OCI-LY7 (cell line): Measurements from ENCODE around the gene KIF1A.

ENCODE experiments used
- CTCF ChIP-seq: fragments of 200-600 bp; sonication (generic); conservative IDR thresholded peaks from 2 replicates; pipeline ENCODE4 v1.5.1; 2014; ENCODE audit warnings: mild to moderate bottlenecking, antibody characterized with exemption, low read length, moderate library complexity, mixed read lengths
- EZH2phosphoT487 ChIP-seq: fragments of 200-600 bp; sonication (generic); IDR thresholded peaks from 2 replicates; pipeline ENCODE4 v1.6.1; 2018; ENCODE audit warnings: low read depth, borderline replicate concordance, mild to moderate bottlenecking, mixed run types, antibody characterized with exemption, low read length, moderate library complexity, mixed read lengths

DNA sequence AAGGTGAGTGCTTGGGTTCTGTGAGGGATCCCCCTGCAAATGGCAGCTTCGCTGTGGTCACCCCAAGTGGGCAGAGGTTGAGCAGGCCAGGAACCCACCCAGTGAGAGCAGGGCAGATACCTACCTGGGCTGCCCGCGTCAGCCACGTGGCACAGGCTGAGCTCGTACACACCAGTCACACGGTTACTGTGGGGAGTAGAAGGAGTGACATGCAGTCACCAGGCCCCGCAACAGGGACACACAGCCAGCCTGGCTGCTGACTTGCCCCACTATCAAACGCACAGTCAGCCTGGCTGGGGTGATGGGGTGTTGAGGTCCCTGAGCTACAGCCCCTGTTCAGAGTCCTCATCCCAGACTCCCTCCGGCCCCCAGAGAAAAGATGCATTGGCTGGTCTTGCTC lies 96.2 kb downstream of the KIF1A start:
- TF ChIP-seq CTCF: no peak
- TF ChIP-seq EZH2phosphoT487: no peak
